Erythroblast (primary cell): Measurements from ENCODE around the gene AMMECR1.

Source experiments
- DNase-seq, 2 experiments: peaks; one replicate each; lab custom pipeline; 2025; lab: John Stamatoyannopoulos, UW
- GATA1 ChIP-seq: IDR thresholded peaks from 2 replicates; pipeline ENCODE4 v1.6.1; 2011; ENCODE audit warnings: low read depth, mild to moderate bottlenecking, control low read depth, low read length, moderate library complexity
- POLR2A ChIP-seq: IDR thresholded peaks from 2 replicates; pipeline ENCODE4 v1.6.1; 2011; ENCODE audit warnings: mild to moderate bottlenecking, low read length

AMMECR1 gene

DNA sequence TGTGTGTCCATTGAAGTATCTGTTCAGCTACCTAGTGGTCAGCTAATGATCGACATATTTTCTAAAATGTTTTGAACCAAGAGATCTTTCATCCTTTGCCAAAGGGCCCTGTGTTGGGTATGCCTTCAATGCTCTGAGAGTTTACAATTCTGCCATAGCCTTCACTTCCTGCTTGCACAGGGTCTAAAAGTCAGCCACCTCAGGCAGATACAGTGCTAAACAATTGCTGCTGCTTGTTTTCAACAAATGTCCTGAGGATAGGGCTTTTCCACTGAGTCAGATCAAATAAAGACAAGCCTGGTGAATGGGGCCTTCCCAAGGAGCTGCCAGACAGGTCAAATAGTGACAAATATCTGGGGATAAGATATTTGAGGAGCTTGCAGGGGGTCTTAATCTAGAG lies 16.7 kb downstream of the AMMECR1 start:
- DNase-seq, result no peak
- TF ChIP-seq GATA1 (no peak), POLR2A (no peak)

DNA sequence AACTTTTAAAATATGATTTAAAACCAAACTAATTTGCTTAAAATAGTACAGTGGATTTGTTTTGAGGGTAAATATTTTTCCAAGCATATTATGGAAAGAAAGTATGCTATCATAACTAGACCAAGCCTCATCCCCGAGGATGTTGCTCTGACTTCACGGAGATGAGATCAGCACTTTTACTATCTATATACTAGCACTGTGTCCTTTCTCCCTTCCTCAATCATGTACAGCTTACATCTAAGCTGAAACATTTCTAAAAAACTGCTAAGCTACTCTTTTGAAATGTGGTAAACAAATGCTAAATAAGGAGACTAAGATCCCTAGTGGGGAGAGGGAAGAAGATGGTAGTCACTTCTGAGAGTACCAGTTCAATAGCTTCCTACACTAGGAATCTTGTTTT lies 23.8 kb downstream of the AMMECR1 start:
- TF ChIP-seq POLR2A (no peak), GATA1 (no peak)
- peak; percentile 36 to 52 for DNase-seq

DNA sequence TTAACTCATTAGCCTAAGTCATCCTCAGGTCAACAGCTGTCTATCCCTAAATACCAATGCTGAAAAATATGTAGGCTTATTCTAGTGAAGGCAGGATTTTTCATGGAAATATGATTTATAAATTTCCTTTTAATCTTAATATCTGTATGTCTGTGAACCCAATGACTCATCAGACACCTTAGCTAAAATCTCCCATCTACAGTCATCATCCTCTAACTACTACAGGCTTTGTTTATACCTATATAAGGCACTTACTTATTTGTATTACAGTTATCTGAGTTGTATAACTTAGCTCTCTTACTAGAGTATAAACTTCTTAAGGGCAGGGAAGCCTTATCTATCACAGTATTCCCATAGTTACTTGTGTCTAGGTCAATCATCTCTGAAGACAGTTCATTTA lies 24.2 kb downstream of the AMMECR1 start:
- TF ChIP-seq POLR2A (no peak), GATA1 (no peak)
- DNase-seq, result peak in 1 of 2 experiments; percentile 21

DNA sequence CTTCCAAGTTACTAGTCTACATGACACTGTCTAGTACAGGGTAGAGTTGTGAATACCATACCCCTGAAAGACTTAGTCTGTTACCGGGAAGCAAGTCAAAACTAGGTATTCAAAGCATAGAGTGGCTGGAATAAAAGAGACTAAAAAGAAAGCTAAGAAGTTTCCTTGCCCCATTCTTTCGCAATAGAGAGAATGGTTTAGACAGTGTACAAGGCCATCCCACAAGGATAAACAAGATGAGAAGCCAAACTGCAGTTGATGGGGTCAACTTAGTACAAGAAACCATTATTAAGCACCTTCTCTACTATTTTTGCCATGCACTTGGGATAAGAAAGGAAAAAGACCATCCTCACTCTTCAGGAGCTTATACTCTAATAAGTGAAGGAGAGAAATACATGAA lies 30.3 kb downstream of the AMMECR1 start:
- no peak for TF ChIP-seq GATA1
- TF ChIP-seq POLR2A, result no peak
- DNase-seq, result no peak

DNA sequence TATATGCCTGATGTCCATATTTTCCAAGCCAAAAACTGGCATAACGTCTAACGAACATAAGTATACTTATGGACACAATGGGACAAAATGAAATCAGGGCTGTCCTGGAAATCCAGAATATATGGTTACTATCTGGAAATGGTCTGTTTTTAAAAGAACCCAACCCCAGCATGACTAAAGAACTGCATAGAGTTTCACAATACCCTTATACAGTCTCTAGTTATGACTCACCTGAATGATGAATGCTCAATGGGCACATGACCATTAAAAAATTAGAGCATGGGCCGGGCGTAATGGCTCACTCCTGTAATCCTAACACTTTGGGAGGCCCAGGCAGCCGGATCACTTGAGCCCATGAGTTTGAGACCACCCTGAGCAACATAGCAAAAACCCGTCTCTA lies 31.8 kb downstream of the AMMECR1 start:
- DNase-seq, result peak in 1 of 2 experiments; percentile 21

GRCh38 chrX:110284159-110284558 lies 33.7 kb downstream of the AMMECR1 start:
- DNase-seq, result no peak

More for the DNA sequence above, 31.8 kb downstream of the AMMECR1 start:
- TF ChIP-seq POLR2A (no peak), GATA1 (no peak)

DNA sequence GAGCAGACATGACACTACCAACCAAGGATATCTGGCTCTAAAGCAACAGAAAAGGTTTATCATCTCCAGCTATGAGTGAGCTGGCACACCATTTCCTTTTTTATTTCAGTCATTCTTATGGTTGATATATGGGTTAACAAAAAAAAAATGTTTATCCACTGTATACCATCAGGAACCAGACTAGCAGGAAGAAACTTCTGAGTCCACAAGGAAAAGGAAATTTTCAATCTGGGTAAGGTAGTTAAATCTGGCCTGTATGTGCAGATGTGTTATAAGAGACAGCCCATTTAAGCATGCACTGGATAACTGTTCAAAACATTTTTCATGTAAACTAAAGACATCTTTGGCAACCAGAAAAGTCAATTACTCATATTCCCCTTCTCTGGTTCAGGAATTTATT lies 35.0 kb downstream of the AMMECR1 start:
- DNase-seq, result no peak
- no peak for TF ChIP-seq POLR2A
- no peak for TF ChIP-seq GATA1

More at GRCh38 chrX:110284159-110284558, 33.7 kb downstream of the AMMECR1 start:
- TF ChIP-seq POLR2A (no peak), GATA1 (no peak)

- no peak for DNase-seq
- no peak for TF ChIP-seq POLR2A
- TF ChIP-seq GATA1, result no peak
Measured at GRCh38 chrX:110281377-110281776, 36.5 kb downstream of the AMMECR1 start.

- TF ChIP-seq POLR2A, result no peak
- TF ChIP-seq GATA1, result no peak
Measured at GRCh38 chrX:110280954-110281353, 36.9 kb downstream of the AMMECR1 start.

GRCh38 chrX:110277609-110278008 lies 40.3 kb downstream of the AMMECR1 start:
- TF ChIP-seq POLR2A (no peak), GATA1 (no peak)
- DNase-seq, result no peak

More at GRCh38 chrX:110280954-110281353, 36.9 kb downstream of the AMMECR1 start:
- no peak for DNase-seq

GRCh38 chrX:110276778-110277177 lies 41.1 kb downstream of the AMMECR1 start:
- no peak for TF ChIP-seq GATA1
- no peak for TF ChIP-seq POLR2A
- no peak for DNase-seq

DNA sequence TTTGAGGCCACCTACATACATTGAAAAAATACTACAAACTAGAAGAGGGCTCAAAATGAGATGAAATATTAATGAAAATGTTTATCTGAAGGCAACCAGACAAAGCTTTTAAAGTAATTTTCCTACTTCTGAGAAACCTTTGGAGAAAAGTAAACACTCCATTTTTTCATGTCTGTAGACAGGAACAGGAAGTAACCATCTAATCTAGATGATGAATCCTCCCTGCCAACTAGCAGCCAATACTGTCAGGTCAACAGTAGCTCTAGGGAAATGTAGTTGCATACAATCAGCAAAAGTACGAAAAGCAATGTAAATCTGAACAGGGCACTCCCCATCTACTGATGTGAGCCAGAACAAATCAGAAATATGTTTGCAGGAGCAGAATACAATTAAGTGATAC lies 49.0 kb downstream of the AMMECR1 start:
- TF ChIP-seq GATA1 (no peak), POLR2A (no peak)
- DNase-seq, result no peak

DNA sequence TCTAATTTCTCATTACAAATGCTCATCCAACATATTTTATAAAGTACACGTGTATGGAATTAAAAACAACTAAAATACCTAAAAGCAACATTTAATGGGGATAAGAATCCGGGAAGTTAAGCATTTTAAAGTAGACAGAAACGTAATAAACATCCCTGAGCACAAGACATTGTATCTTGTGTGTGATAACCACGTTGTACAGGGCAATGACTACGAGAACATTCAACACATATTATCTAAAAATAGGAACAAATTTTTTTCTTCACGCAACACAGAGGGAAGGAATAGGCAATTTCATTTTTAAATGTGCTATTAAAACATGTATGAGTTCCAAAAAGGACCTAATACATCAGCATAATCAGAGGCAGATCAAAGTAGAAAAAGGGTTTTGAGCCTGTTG lies 49.5 kb downstream of the AMMECR1 start:
- no peak for TF ChIP-seq GATA1
- no peak for TF ChIP-seq POLR2A
- DNase-seq, result no peak

DNA sequence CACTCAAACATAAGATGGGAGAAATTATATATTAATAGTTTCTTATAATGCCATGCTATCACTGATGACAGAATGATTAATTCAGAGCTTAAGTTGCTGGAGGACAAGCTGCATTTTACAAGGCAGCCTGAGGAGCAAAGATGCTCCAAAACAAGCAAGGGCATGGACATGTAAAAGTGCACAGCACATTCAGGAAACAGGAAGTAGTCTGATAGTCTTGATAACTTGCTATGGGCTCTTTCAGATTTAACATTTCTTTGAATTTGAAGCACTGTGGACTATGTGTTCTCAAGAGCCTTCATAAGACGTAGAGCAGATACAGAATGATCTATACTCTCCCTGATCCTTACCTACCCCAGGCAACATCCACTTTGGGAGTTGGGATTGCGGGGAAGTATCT lies 50.0 kb downstream of the AMMECR1 start:
- no peak for TF ChIP-seq POLR2A
- no peak for TF ChIP-seq GATA1
- no peak for DNase-seq

- TF ChIP-seq GATA1 (no peak), POLR2A (no peak)
- DNase-seq, result peak in 1 of 2 experiments; percentile 29
Measured at GRCh38 chrX:110265661-110266060, 52.2 kb downstream of the AMMECR1 start.

DNA sequence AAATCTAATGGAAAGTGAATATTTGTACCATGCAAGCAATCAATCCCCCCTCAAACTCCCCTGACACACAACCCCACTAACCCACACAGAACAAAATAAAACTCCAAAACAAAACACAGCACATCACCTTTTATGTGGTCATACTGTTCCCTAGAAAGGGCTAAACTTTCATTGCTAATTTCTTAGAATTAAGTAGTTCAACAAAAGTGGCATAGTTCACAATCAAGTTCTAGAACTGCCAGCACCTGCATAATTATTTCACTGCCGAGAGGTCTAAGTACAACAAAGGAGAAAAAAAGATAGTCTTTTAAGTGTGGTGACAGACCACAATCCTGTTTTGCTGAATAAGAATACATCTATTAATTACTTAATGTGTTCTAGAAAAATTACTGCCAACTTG lies 58.8 kb downstream of the AMMECR1 start:
- no peak for DNase-seq
- TF ChIP-seq GATA1 (no peak), POLR2A (no peak)
